NCI-H2227 (cell line): ENCODE measurements around the gene TWF1.
"Not testable (repeated sequence)": the region's sequence is repeated elsewhere in the genome, so short reads cannot be mapped to it uniquely, and the experiment has no call there.

Experiments used
- DNase-seq: peaks from one replicate; lab custom pipeline; 2025; ENCODE audit not compliant: unreplicated experiment; lab: John Stamatoyannopoulos, UW

The TWF1 gene

DNA sequence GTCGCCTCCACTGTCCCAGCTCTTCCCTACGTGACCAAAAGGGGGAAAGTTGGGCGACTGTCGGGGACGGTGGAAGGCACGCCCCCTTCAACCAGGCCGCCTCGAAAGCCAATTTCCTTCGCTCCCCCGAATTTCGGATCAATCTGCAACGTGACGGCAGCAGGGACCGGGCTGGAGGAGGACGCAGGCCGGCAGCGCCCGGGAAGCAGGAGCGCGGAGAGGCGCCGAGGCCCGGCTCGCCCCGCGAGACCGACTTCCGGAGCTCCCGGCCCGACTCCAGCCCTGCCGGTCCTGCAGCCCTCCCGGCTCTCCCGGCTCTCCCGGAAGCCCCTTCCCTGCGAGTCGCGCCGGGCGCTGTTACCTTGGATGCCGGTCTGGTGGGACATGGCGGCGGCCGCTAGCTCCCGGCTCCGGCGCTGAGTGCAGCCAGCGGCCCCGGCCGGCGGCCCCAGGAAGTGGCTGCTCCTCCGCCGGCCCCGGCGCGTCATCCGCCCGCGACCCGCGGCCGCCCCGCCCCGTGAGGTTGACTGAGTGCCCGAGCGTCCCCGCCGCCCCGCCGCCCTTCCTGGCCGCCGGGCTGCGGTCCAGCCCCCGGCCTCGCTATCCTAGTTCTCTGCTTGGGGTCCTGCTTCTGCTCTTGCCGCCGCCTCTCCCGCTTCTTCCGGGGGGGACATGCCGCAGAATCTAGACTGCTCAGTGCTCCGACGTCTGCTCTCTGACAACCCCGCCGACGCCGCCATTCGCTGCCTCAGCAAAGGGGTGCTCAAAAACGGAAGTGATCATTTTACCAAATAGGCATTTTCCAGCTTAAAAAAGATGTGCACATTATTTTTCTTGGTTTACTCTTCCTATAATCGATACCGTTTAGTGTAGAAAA lies at the start of gene TWF1:
Gene TWF1 (minus strand): TSS at position 458 of the 877 bp plus-strand sequence. CDS start 72 bp downstream, at position 386.
- DNase-seq: peak; percentile 84

GRCh38 chr12:43852744-43853143 lies 46.6 kb upstream of the TWF1 start:
- peak; percentile 2 for DNase-seq

GRCh38 chr12:43848786-43849185 lies 42.7 kb upstream of the TWF1 start:
- no peak for DNase-seq

DNA sequence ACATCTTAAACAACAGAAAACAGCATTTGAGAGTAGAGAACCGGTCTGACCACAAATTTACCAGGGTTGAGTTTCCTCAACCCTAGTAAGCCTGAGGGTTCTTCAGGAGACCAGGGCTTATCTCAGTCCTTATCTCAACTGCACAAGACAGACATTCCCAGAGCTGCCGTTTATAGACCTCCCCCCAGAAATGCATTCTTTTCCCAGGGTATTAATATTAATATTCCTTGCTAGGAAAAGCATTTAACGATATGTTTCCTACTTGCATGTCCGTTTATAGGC lies 42.0 kb upstream of the TWF1 start:
- DNase-seq: no peak

DNA sequence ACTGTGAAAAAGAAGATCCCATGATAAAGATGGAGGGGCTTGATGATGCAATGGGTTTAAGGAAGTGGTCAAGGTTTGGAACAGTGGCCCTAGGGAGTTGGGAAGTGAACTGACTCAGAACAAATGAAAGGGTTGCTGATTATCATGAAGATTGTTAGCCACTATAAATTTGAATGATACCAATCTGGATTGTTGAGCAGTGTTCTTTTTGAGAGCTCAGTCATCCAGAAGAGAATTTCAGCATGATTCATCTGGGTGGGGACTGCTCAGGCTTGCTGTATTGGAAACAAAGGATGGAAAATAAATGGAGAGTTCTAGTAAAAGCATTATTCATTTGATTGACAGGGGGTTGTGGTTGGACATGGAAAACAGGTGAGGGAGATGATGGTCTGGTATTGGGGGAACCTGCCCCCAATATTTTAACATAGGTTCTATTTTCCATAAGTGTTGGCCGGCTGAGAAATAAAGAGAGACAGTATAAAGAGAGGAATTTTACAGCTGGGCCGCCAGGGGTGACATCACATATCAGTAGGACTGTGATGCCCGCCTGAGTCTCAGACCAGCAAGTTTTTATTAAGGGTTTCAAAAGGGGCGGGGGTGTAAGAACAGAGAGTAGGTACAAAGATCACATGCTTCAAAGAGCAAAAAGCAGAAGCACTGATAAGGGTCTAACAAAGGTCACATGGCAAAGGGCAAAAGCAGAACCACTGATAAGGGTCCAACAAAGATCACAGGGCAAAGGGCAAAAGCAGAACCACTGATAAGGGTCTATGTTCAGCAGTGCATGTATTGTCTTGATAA lies 41.5 kb upstream of the TWF1 start:
- DNase-seq: not testable (repeated sequence)

DNA sequence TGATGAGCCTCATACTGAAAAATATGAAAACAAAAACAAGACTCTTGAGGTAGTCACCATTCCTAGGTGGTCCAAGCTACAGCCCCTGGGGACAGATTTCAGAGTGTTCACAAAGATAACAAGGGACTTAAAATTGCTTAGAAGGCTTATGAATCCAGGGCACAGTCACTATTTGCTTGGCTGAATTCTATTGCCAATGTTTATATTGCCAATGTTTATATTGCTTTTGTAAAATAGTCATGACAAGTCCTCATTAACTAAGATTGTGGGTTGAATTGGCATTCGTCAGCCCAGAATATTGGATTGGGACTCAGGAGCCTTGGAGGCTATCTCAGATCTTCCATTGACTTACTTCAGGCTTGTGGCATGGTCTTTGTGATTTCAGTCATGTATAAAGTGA lies 36.1 kb upstream of the TWF1 start:
- DNase-seq: no peak

GRCh38 chr12:43841253-43841652 lies 35.1 kb upstream of the TWF1 start:
- no peak for DNase-seq

GRCh38 chr12:43840338-43840737 lies 34.2 kb upstream of the TWF1 start:
- DNase-seq: no peak

DNA sequence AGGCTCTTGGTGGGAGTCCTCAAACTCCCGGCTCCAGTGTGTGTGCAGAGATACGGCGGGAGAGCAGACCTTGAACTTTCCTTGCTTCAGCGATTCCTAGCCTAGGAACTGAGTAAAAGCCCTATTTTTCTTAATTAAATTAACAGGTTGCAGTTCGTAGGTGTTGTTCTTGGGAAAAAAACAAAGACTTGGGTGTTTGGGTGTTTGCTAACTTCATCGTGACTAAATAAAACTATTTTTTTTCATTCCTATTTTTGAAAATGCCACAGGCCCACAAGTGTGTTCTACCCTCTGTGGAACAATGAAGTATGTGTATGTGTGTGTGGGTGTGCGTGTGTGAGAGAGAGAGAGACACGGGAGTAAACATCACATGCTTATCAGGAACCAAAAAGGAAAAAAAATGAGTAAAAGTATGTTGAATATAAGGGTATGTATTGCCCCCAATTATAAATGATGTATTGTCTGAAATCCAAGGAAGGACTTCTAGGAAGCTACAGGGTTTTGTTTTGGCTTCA lies 30.4 kb upstream of the TWF1 start:
- DNase-seq: no peak

DNA sequence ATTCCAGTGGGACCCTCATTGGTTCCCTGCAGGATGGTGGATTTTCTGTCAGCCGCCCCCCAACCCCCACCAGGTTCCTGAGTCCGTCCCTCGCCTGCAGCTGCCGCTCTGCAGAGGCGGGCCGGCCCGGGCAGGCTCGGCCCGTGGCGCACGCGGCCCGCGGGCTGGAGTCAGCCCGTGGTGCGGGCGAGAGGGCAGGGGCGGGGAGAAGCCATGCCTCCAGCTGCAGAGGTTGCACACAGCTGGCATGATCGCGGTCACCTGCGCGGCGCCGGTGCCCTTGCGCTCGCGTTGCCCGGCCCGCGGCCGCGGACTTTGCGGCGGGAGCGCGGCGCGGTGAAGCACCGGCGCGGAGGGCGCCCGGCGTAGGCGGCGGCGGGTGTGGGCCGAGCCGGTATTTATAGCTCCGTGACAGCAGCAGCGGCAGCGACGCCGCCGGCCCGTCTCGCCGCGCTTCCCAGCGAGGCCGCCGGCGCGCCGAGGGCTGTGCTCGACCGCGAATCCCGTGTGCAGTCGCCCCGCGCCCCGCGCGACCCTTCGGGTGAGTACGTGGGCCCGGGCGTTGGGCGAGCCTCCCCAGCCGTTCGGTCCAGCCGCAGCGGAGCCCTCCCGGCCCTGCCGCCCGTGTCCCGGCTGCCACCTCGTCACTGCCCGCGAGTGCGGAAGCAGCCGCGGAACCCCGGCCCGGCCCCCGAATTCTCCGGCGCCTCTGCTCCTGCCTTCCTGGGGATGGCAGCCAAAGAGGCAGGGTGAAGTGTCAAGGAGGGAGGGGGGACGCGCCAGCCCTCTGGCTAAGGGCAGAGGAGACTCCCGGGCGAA lies 29.7 kb upstream of the TWF1 start, which contains the start of gene TMEM117:
Gene TMEM117 (plus strand): TSS at position 426 of the 819 bp plus-strand sequence.
- DNase-seq: peak; percentile 23

GRCh38 chr12:43835264-43835655 lies 29.1 kb upstream of the TWF1 start:
- no peak for DNase-seq

DNA sequence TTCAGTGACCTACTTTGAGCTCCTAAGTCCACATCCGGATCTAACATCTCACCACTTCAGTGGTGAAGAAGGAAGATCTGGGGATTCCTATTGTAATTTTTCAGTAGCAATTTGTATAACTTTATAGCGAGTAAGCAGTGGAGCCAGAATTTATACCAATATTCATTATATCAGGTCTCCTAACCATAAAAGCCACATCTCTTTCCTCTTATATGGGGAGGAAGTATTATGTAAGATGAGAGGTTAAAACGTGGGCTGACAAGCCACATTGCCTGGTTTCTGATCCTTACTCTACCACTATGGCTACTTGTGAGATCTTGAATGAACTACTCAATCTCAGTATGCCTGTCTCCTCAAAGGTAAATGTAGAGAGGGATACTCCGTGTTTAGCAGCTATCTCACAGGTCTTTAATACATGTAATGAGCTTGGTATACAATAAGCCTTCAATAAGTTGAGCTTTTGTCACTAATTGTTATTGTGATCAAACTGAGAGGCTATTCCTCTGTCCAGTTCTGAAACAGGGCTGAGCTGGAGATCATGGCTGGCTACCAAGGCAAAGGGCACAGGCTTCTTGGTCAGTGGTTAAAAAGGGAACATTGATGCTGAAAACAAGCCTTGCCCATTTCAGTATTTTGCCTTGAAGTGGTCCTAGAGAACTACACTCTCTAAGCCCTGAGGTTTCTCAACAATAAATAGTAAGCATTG lies 26.5 kb upstream of the TWF1 start:
- DNase-seq: no peak

- DNase-seq: no peak
These were observed 21.0 kb upstream of the TWF1 start for GRCh38 chr12:43827093-43827492.

- no peak for DNase-seq
These were observed 20.6 kb upstream of the TWF1 start for GRCh38 chr12:43826681-43827080.

GRCh38 chr12:43824207-43824775 lies 18.2 kb upstream of the TWF1 start:
- no peak for DNase-seq

DNA sequence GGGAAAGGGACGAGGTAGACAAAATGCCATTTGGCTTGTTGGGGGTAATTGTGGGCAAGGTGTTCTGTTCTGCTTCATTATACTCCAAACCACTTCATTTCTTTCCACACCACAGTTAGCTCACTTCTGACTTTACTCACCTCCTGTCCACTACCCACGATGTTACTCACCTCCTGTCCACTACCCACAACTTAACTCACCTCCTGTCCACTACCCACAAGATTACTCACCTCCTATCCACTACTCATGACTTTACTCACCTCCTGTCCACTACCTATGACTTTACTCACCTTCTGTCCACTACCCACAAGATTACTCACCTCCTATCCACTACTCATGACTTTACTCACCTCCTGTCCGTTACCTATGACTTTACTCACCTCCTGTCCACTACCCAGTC lies 10.1 kb upstream of the TWF1 start:
- no peak for DNase-seq

- no peak for DNase-seq
These were observed 9.3 kb upstream of the TWF1 start for GRCh38 chr12:43815416-43815815.

DNA sequence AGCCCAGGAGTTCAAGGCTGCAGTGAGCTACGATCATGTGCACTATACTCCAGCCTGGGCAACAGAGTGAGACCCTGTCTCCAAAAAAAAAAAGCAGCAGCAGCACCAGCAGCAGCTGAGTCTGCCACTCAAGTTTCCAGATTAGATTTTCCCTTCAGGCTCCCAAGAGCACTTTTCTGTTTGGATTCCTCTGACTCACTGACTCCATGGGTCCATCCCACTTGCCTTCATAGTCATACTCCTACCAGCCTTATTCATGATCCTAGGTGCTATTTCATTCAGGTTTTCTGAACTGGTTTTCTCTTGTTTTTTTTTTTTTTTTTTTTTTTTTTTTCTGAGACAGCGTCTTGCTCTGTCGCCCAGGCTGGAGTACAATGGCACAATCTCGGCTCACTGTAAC lies 6.8 kb upstream of the TWF1 start:
- no peak for DNase-seq

- DNase-seq: no peak
These were observed 5.9 kb upstream of the TWF1 start for GRCh38 chr12:43812057-43812456.

DNA sequence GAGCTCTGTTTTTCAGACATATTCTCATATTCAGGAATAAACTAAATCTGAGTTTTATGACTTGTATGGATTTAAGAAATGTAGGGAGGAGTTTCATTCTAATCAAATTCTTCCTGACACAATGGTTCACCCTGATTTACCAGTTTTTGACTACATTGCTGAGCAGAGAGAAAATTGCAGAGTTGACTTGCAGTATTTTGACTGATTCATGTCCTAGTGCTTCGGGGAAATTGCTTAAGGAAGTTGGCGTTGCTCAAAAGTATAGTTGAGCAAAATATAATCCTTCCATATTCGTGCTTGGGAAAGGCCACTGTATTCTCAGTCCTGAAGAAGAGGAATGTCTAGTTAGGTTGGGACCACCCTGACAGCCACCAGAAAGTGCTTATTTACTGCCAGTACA lies 1.3 kb upstream of the TWF1 start:
- no peak for DNase-seq
